Fibroblast of lung (primary cell): ENCODE results near the gene EPSTI1.

Experiments
- EZH2 ChIP-seq: IDR thresholded peaks from 2 replicates; pipeline ENCODE4 v1.5.1; 2012; ENCODE audit warnings: low read length, control low read depth, mild to moderate bottlenecking; ENCODE audit errors: missing control alignments
- TF ChIP-seq, protein P1 (sequence below), 2 donors: IDR thresholded peaks in 1 of 2; conservative IDR thresholded peaks in 1 of 2; 1 replicate in 1 of 2; 2 replicates in 1 of 2; pipeline ENCODE4 v1.5.1; 2011 to 2012; ENCODE audit warnings: low read length in 2 of 2, control low read depth in 1 of 2, inconsistent platforms in 1 of 2, low read depth in 1 of 2, mild to moderate bottlenecking in 1 of 2

DNA sequence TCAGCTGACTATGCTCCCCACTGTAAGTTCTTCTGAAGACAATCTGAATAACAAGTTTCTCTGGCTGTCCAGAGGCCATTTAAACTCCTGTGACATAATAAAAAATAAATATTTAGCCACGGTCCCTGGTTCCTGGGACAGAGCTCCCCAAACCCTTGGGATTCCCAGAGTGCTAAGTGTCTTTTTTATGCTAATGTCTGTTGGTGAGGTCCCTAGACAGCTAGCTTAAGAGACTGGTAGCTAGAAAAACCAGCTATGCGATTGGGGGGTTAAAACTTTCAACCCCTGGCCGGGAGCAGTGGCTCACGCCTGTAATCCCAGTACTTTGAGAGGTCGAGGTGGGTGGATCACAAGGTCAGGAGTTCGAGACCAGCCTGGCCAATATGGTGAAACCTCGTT is 5.9 kb downstream of the EPSTI1 start:
- TF ChIP-seq, protein P1, sequence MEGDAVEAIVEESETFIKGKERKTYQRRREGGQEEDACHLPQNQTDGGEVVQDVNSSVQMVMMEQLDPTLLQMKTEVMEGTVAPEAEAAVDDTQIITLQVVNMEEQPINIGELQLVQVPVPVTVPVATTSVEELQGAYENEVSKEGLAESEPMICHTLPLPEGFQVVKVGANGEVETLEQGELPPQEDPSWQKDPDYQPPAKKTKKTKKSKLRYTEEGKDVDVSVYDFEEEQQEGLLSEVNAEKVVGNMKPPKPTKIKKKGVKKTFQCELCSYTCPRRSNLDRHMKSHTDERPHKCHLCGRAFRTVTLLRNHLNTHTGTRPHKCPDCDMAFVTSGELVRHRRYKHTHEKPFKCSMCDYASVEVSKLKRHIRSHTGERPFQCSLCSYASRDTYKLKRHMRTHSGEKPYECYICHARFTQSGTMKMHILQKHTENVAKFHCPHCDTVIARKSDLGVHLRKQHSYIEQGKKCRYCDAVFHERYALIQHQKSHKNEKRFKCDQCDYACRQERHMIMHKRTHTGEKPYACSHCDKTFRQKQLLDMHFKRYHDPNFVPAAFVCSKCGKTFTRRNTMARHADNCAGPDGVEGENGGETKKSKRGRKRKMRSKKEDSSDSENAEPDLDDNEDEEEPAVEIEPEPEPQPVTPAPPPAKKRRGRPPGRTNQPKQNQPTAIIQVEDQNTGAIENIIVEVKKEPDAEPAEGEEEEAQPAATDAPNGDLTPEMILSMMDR (conservative IDR thresholded peaks at IDR 0.05 in 1 of 2, IDR thresholded peaks at IDR 0.05 in 1 of 2; ENCODE audit: low read depth in 1 of 2, low read length in 2 of 2): no peak
- TF ChIP-seq EZH2: no peak
